ENCODE data around the gene ACAA1.

GRCh38 chr3:38114875-38115644 is 21.9 kb downstream of the ACAA1 start:
- TF ChIP-seq CTCF (IDR thresholded peaks at IDR 0.05) = no peak
- TF ChIP-seq ZFX (IDR thresholded peaks at IDR 0.05; ENCODE audit: borderline replicate concordance) = no peak
